Smooth muscle cell (in vitro differentiated cells): Measurements from ENCODE around the gene TMEM81. TPM values are rescaled to one million over a fixed set of nuclear protein-coding genes. Genes with fewer than 3 reads are reported as not detected.

ENCODE experiments used
- DNase-seq: peaks from one replicate; lab custom pipeline; 2025; ENCODE audit not compliant: unreplicated experiment; lab: John Stamatoyannopoulos, UW
- H2AFZ ChIP-seq: fragments of 200-600 bp; sonication (generic); 2 replicates; pipeline ENCODE4 v1.6.0; 2016; ENCODE audit warnings: antibody characterized with exemption, low read depth, mild to moderate bottlenecking
- H3F3A ChIP-seq: fragments of 200-600 bp; sonication (generic); 2 replicates; pipeline ENCODE4 v1.6.0; 2017; ENCODE audit warnings: antibody characterized with exemption, low read depth
- H3K27ac ChIP-seq: fragments of 200-600 bp; sonication (generic); 2 replicates; pipeline ENCODE4 v1.5.1; 2016; ENCODE audit warnings: low read depth, mild to moderate bottlenecking
- H3K27me3 ChIP-seq: fragments of 200-600 bp; sonication (generic); 2 replicates; pipeline ENCODE4 v1.6.1; 2016; ENCODE audit warnings: low read depth, mild to moderate bottlenecking
- H3K36me3 ChIP-seq: fragments of 200-600 bp; sonication (generic); 2 replicates; pipeline ENCODE4 v1.5.1; 2016; ENCODE audit warnings: low read depth
- H3K4me1 ChIP-seq: fragments of 200-600 bp; sonication (generic); 2 replicates; pipeline ENCODE4 v1.5.1; 2016; ENCODE audit warnings: low read depth
- H3K4me2 ChIP-seq: fragments of 200-600 bp; sonication (generic); 2 replicates; pipeline ENCODE4 v1.6.0; 2016; ENCODE audit warnings: mild to moderate bottlenecking
- H3K4me3 ChIP-seq: fragments of 200-600 bp; sonication (generic); 2 replicates; pipeline ENCODE4 v1.5.1; 2016; ENCODE audit warnings: mild to moderate bottlenecking
- H3K79me2 ChIP-seq: fragments of 200-600 bp; sonication (generic); 2 replicates; pipeline ENCODE4 v1.6.0; 2016; ENCODE audit warnings: low read depth, mild to moderate bottlenecking
- H3K9ac ChIP-seq: fragments of 200-600 bp; sonication (generic); 2 replicates; pipeline ENCODE4 v1.6.0; 2016; ENCODE audit warnings: low read depth
- H3K9me3 ChIP-seq: fragments of 200-600 bp; sonication (generic); replicated peaks from 2 replicates; pipeline ENCODE4 v1.5.1; 2016; ENCODE audit warnings: low read depth
- H4K20me1 ChIP-seq: fragments of 200-600 bp; sonication (generic); 2 replicates; pipeline ENCODE4 v1.6.0; 2016; ENCODE audit warnings: low read depth
- CTCF ChIP-seq: fragments of 200-600 bp; sonication (generic); IDR thresholded peaks from 2 replicates; pipeline ENCODE4 v1.5.1; 2017; ENCODE audit warnings: borderline replicate concordance, mild to moderate bottlenecking, antibody characterized with exemption; ENCODE audit not compliant: insufficient read depth, poor library complexity, severe bottlenecking
- WGBS: methylation state at CpG from one replicate; pipeline ENCODE4 v1.1.7; 2016; ENCODE audit warnings: low lambda C conversion rate; 5-methylcytosine and 5-hydroxymethylcytosine counted together
- polyA plus RNA-seq: library from polyadenylated mRNA; unstranded; fragments of >200 nt; fragmentation: Nextera tagmentation; extraction: Ambion mirVana; gene quantifications from 2 replicates; pipeline ENCODE4 v1.2.1, GENCODE V29; 2016
- total RNA-seq: library from RNA; depleted of rRNA; stranded (reverse); fragments of >200 nt; gene quantifications from 2 replicates; pipeline ENCODE4 v1.2.3, GENCODE V29; 2014

TMEM81 gene
- total and polyA plus RNA-seq, 2 experiments from 2014 or later, result 1.8 to 1.9 TPM

DNA sequence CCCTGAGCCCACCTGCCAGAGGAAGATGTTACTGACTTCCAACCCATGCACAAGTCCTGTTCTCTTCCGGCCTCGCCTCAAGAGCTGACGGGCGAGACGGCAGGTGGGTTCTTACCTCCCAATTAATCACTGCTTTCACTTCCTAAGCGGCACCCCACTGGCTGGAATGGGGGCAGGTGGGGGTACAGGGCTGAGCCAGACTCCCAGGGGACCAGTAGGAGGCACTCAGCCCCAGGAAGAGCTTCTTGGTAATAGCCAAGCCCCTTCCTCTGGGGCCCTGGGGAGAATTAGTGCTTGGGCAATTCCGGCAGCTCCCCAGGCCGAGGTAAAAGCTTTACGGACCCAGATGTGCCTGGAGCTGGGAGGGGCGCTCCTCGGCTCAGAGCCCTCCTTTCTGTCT lies 31.6 kb downstream of the TMEM81 start:
- no peaks in the 10 kb centered on the region for H3K79me2 ChIP-seq
- no peaks in the 10 kb centered on the region for H4K20me1 ChIP-seq
- no peaks in the 10 kb centered on the region for H3K4me1 ChIP-seq
- peaks cover 5% of the 10 kb centered on the region for H3K27me3 ChIP-seq
- H3K9ac ChIP-seq, result no peak overlapping the region
- H3K4me2 ChIP-seq, result no peak overlapping the region
- H2AFZ ChIP-seq, result no peak overlapping the region
- no peak for DNase-seq
- 84% methylated on average over 11 of the region's 11 CpGs for WGBS
- no peaks in the 10 kb centered on the region for H3K9me3 ChIP-seq
- no peak for TF ChIP-seq CTCF
- no peak overlapping the region for H3K4me3 ChIP-seq
- no peaks in the 10 kb centered on the region for H3K36me3 ChIP-seq
- H3F3A ChIP-seq, result no peaks in the 10 kb centered on the region
- H3K27ac ChIP-seq, result no peak overlapping the region

- no peaks in the 10 kb centered on the region for H4K20me1 ChIP-seq
- no peak overlapping the region for H3K9ac ChIP-seq
- H2AFZ ChIP-seq, result no peak overlapping the region
- no peaks in the 10 kb centered on the region for H3K9me3 ChIP-seq
- DNase-seq, result no peak
- H3K79me2 ChIP-seq, result no peaks in the 10 kb centered on the region
- 73% methylated on average over 6 of the region's 6 CpGs for WGBS
- peaks cover 36% of the 10 kb centered on the region for H3K27me3 ChIP-seq
- no peaks in the 10 kb centered on the region for H3F3A ChIP-seq
- no peak overlapping the region for H3K4me3 ChIP-seq
- no peaks in the 10 kb centered on the region for H3K36me3 ChIP-seq
- TF ChIP-seq CTCF, result no peak
- H3K4me1 ChIP-seq, result peaks cover under 1% of the 10 kb centered on the region
- H3K27ac ChIP-seq, result no peak overlapping the region
- H3K4me2 ChIP-seq, result no peak overlapping the region
Measured at GRCh38 chr1:205049479-205049878, 34.8 kb downstream of the TMEM81 start.

DNA sequence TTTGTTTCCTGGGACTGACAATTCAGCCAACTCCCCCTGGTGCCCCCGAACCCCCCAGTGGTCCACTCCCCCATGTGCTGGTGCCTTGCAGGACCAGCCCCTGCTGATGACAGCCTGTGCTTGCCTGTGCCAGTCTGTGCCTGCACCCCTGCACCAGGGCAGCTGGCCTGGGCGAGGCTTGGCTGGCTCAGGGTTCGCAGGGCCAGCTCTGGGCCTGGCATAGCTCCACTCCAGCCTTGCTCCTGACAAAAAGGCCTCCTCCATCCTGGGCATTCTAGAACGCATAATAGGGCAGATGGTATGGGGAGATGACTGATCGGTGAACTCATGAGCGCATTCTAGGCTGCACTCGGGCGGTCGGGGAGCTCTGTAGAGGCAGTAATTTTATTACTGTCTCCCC lies 35.9 kb downstream of the TMEM81 start:
- H3K4me1 ChIP-seq, result peaks cover 12% of the 10 kb centered on the region
- H3K9me3 ChIP-seq, result no peaks in the 10 kb centered on the region
- peaks cover 47% of the 10 kb centered on the region for H3K27me3 ChIP-seq
- 91% methylated on average over 9 of the region's 9 CpGs for whole genome bisulfite sequencing
- no peak overlapping the region for H2AFZ ChIP-seq
- no peaks in the 10 kb centered on the region for H3K36me3 ChIP-seq
- H3K27ac ChIP-seq, result no peak overlapping the region
- no peaks in the 10 kb centered on the region for H4K20me1 ChIP-seq
- H3K79me2 ChIP-seq, result no peaks in the 10 kb centered on the region
- H3K4me2 ChIP-seq, result no peak overlapping the region
- H3F3A ChIP-seq, result no peaks in the 10 kb centered on the region
- DNase-seq, result no peak
- H3K9ac ChIP-seq, result no peak overlapping the region
- TF ChIP-seq CTCF, result no peak
- no peak overlapping the region for H3K4me3 ChIP-seq

DNA sequence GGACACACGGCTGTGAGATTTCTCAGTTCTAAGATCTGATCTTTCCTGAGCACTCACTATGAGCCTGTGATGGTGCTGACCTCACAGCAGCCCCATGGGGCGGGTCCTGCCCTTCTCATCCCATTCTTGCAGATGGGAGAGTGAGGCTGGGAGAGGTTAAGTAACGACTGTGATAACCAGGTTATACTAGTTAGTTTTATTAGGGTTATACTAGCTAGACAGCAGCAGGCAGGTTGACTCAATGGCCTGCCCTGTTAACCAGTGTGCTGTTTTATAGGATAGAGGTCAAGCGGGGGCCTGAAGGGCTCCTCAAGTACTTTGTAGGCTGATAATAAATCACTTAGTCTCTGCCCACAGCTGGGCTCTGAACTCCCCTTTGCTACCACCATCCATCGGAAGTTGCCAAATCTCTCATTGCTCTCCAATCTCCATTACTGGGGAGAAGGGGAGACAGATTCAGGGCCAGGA lies 36.5 kb downstream of the TMEM81 start:
- Histone ChIP-seq H2AFZ (no peak overlapping the region), H3K36me3 (no peaks in the 10 kb centered on the region), H4K20me1 (no peaks in the 10 kb centered on the region), H3K27me3 (peaks cover 53% of the 10 kb centered on the region), H3K27ac (no peak overlapping the region), H3K79me2 (no peaks in the 10 kb centered on the region), H3K9ac (no peak overlapping the region), H3K4me3 (no peak overlapping the region), H3F3A (no peaks in the 10 kb centered on the region), H3K9me3 (no peaks in the 10 kb centered on the region), H3K4me2 (no peak overlapping the region), H3K4me1 (peaks cover 16% of the 10 kb centered on the region)
- 90% methylated on average over 5 of the region's 5 CpGs for WGBS
- DNase-seq, result no peak
- TF ChIP-seq CTCF, result no peak
